ENCODE measurements around the gene TRMT13. TPM values are rescaled to one million over a fixed set of nuclear protein-coding genes. Genes with fewer than 3 reads are reported as not detected.

The TRMT13 gene
- total and polyA plus RNA-seq, 9 of the 15 experiments (the other 6 are each of a cell fraction or from before 2014, with no cell fraction given), result 18.7 to 33.0 (median 28.9) TPM

GRCh38 chr1:100087396-100087795, 45.6 kb upstream of the TRMT13 start:
- intact Hi-C loops (cut with micrococcal nuclease), result no loop called here
- WGBS (ENCODE audit: insufficient coverage, low coverage, missing lambda C conversion rate), result 94% methylated on average over 1 of the region's 1 CpG
- CTCF ChIA-PET (ENCODE audit: low intra/inter-chr PET ratio), result no interaction called here
- no peak overlapping the region for H2AFZ ChIP-seq (ENCODE audit: low read depth, low read length)
- H3K27ac ChIP-seq (ENCODE audit: extremely low read depth, low read depth, low read length), result no peak overlapping the region
- no peak overlapping the region for H3K4me2 ChIP-seq (ENCODE audit: insufficient read depth, low read length)
- no peaks in the 10 kb centered on the region for H3K9me3 ChIP-seq (replicated peaks; ENCODE audit: control insufficient read depth, insufficient read depth, low read depth, low read length)
- H3K27me3 ChIP-seq (ENCODE audit: control insufficient read depth in 2 of 2, insufficient read depth in 2 of 2, low read length in 2 of 2), result no peaks in the 10 kb centered on the region
- H3K9me1 ChIP-seq (ENCODE audit: control insufficient read depth, insufficient read depth, low read length), result no peaks in the 10 kb centered on the region
- BruUV-seq (replicated peaks), result no TSS peak
- DNase-seq (ENCODE audit: extremely low read depth in 1 of 4, low spot score in 3 of 4) (no peak), FAIRE-seq (no peak), ATAC-seq (no peak)
- H3K9ac ChIP-seq (ENCODE audit: insufficient read depth in 1 of 2, low read depth in 2 of 2, low read length in 2 of 2), result no peak overlapping the region
- peaks cover 44% of the 10 kb centered on the region for H3K36me3 ChIP-seq (ENCODE audit: control insufficient read depth, insufficient read depth, low read length)
- no peaks in the 10 kb centered on the region for H4K20me1 ChIP-seq (replicated peaks; ENCODE audit: control insufficient read depth, insufficient read depth, low read length)
- POLR2A ChIA-PET, result interaction anchor here (0.6 to 1.3 kb wide), 3 partner anchors 14 to 330 kb away, joined by 3 to 5 read pairs (median 3); no protein-coding TSS in a partner anchor
- H3K4me1 ChIP-seq (replicated peaks in 1 of 2; ENCODE audit: control insufficient read depth in 2 of 2, insufficient read depth in 2 of 2, low read length in 2 of 2), result no peaks in the 10 kb centered on the region; a peak in 1 of 5 replicates
- H3K79me2 ChIP-seq (ENCODE audit: control insufficient read depth, insufficient read depth, low read length), result no peaks in the 10 kb centered on the region
- in situ Hi-C loops (cut with MboI), result no loop called here
- no peak overlapping the region for H3K4me3 ChIP-seq
- TF ChIP-seq RBM25 (IDR thresholded peaks at IDR 0.05; ENCODE audit: low read depth, low read length, severe bottlenecking) (no peak), DACH1 (IDR thresholded peaks at IDR 0.05; ENCODE audit: partially characterized antibody) (no peak), ETS2 (tag; IDR thresholded peaks at IDR 0.05; ENCODE audit: borderline replicate concordance, poor library complexity, severe bottlenecking) (no peak)

GRCh38 chr1:100089082-100089481, 43.9 kb upstream of the TRMT13 start:
- no peak overlapping the region for H3K27ac ChIP-seq (ENCODE audit: extremely low read depth, low read depth, low read length)
- no peaks in the 10 kb centered on the region for H4K20me1 ChIP-seq (replicated peaks; ENCODE audit: control insufficient read depth, insufficient read depth, low read length)
- no peaks in the 10 kb centered on the region for H3K9me3 ChIP-seq (replicated peaks; ENCODE audit: control insufficient read depth, insufficient read depth, low read depth, low read length)
- in situ Hi-C loops (cut with MboI), result no loop called here
- DNase-seq (ENCODE audit: extremely low read depth in 1 of 4, low spot score in 3 of 4), result no peak
- H3K9ac ChIP-seq (ENCODE audit: insufficient read depth in 1 of 2, low read depth in 2 of 2, low read length in 2 of 2), result no peak overlapping the region
- CTCF ChIA-PET (ENCODE audit: low intra/inter-chr PET ratio), result no interaction called here
- WGBS (ENCODE audit: insufficient coverage, low coverage, missing lambda C conversion rate), result 83% methylated on average over 1 of the region's 1 CpG
- no peak overlapping the region for H3K4me2 ChIP-seq (ENCODE audit: insufficient read depth, low read length)
- FAIRE-seq, result no peak
- H3K9me1 ChIP-seq (ENCODE audit: control insufficient read depth, insufficient read depth, low read length), result no peaks in the 10 kb centered on the region
- TF ChIP-seq ZBTB26 (CRISPR knock-in tag; IDR thresholded peaks at IDR 0.05), result no peak
- TF ChIP-seq NFYB (IDR thresholded peaks at IDR 0.05; ENCODE audit: extremely low read depth, insufficient read length), result no peak
- POLR2A ChIA-PET, result no interaction called here
- H3K4me1 ChIP-seq (replicated peaks in 1 of 2; ENCODE audit: control insufficient read depth in 2 of 2, insufficient read depth in 2 of 2, low read length in 2 of 2), result no peaks in the 10 kb centered on the region; a peak in 1 of 5 replicates
- intact Hi-C loops (cut with micrococcal nuclease), result no loop called here
- no peak overlapping the region for H2AFZ ChIP-seq (ENCODE audit: low read depth, low read length)
- no peak for ATAC-seq
- H3K27me3 ChIP-seq (ENCODE audit: control insufficient read depth in 2 of 2, insufficient read depth in 2 of 2, low read length in 2 of 2), result no peaks in the 10 kb centered on the region
- peaks cover 44% of the 10 kb centered on the region for H3K36me3 ChIP-seq (ENCODE audit: control insufficient read depth, insufficient read depth, low read length)
- H3K4me3 ChIP-seq, result no peak overlapping the region
- no TSS peak for BruUV-seq (replicated peaks)
- H3K79me2 ChIP-seq (ENCODE audit: control insufficient read depth, insufficient read depth, low read length), result no peaks in the 10 kb centered on the region

All from K562 (cell line).